SU-DHL-6 (cell line): ENCODE measurements around the gene MYO1D.

ENCODE experiments used
- H2AFZ ChIP-seq: fragments of 200-600 bp; sonication (generic); 2 replicates; pipeline ENCODE4 v1.6.1; 2014; ENCODE audit warnings: low read depth, mild to moderate bottlenecking, moderate library complexity, mixed read lengths, antibody characterized with exemption, low read length; ENCODE audit not compliant: severe bottlenecking
- H3F3A ChIP-seq: fragments of 200-600 bp; shearing (Covaris generic); 2 replicates; pipeline ENCODE4 v1.6.0; 2016; ENCODE audit warnings: antibody characterized with exemption, mild to moderate bottlenecking; ENCODE audit not compliant: insufficient read depth
- H3K27ac ChIP-seq: fragments of 200-600 bp; sonication (generic); 2 replicates; pipeline ENCODE4 v1.5.1; 2016; ENCODE audit warnings: low read depth, mild to moderate bottlenecking, low read length, moderate library complexity, mixed read lengths
- H3K27me3 ChIP-seq: fragments of 200-600 bp; sonication (generic), shearing (Covaris generic); 2 replicates; pipeline ENCODE4 v1.6.0; 2014; ENCODE audit warnings: mild to moderate bottlenecking, low read length
- H3K36me3 ChIP-seq: fragments of 200-600 bp; sonication (generic); 2 replicates; pipeline ENCODE4 v1.6.1; 2014; ENCODE audit warnings: mild to moderate bottlenecking, low read length, mixed read lengths
- H3K4me2 ChIP-seq: fragments of 300-600, 200-600 bp; shearing (Covaris generic), sonication (generic); 2 replicates; pipeline ENCODE4 v1.6.0; 2014; ENCODE audit warnings: low read length, low read depth, mild to moderate bottlenecking; ENCODE audit not compliant: poor library complexity, severe bottlenecking
- H3K4me3 ChIP-seq: fragments of 200-600 bp; sonication (generic); 2 replicates; pipeline ENCODE4 v1.5.1; 2014; ENCODE audit warnings: antibody characterized with exemption, low read length, mild to moderate bottlenecking, mixed read lengths; ENCODE audit not compliant: insufficient read depth, poor library complexity, severe bottlenecking
- H3K79me2 ChIP-seq: fragments of 200-600 bp; sonication (generic); 2 replicates; pipeline ENCODE4 v1.6.1; 2014; ENCODE audit warnings: mild to moderate bottlenecking, low read length, moderate library complexity; ENCODE audit not compliant: insufficient read depth
- H3K9ac ChIP-seq: fragments of 200-600 bp; sonication (generic); 2 replicates; pipeline ENCODE4 v1.7.0; 2014; ENCODE audit warnings: mild to moderate bottlenecking, low read length
- H3K9me2 ChIP-seq: fragments of 200-600 bp; sonication (generic); replicated peaks from 2 replicates; pipeline ENCODE4 v1.6.1; 2014; ENCODE audit warnings: low read length; ENCODE audit not compliant: insufficient read depth
- H3K9me3 ChIP-seq: fragments of 200-600 bp; sonication (generic); 2 replicates; pipeline ENCODE4 v1.6.1; 2014; ENCODE audit warnings: low read length, mixed read lengths; ENCODE audit not compliant: insufficient read depth
- H4K20me1 ChIP-seq: fragments of 200-600 bp; sonication (generic); 2 replicates; pipeline ENCODE4 v1.6.1; 2014; ENCODE audit warnings: low read depth, mild to moderate bottlenecking, antibody characterized with exemption, low read length, moderate library complexity, mixed read lengths
- CTCF ChIP-seq: fragments of 200-600 bp; sonication (generic); IDR thresholded peaks from one replicate; pipeline ENCODE4 v1.5.1; 2017; ENCODE audit warnings: antibody characterized with exemption, mild to moderate bottlenecking, low read length, moderate library complexity; ENCODE audit not compliant: insufficient read depth, poor library complexity, severe bottlenecking
- EZH2phosphoT487 ChIP-seq: fragments of 200-600 bp; sonication (generic), shearing (Covaris generic); conservative IDR thresholded peaks from 2 replicates; pipeline ENCODE4 v1.6.1; 2018; ENCODE audit warnings: mild to moderate bottlenecking, antibody characterized with exemption, low read length, moderate library complexity, mixed read lengths

The MYO1D gene

GRCh38 chr17:32695864-32696263 is 181.1 kb downstream of the MYO1D start:
- H3K27ac ChIP-seq, result no peak overlapping the region
- H3K9me2 ChIP-seq, result no peaks in the 10 kb centered on the region
- TF ChIP-seq CTCF (no peak), EZH2phosphoT487 (no peak)
- no peak overlapping the region for H3K4me2 ChIP-seq
- H3K9me3 ChIP-seq, result no peaks in the 10 kb centered on the region
- no peaks in the 10 kb centered on the region for H4K20me1 ChIP-seq
- no peaks in the 10 kb centered on the region for H3K36me3 ChIP-seq
- no peak overlapping the region for H3K9ac ChIP-seq
- H3K27me3 ChIP-seq, result no peaks in the 10 kb centered on the region
- H3K4me3 ChIP-seq, result no peak overlapping the region
- no peaks in the 10 kb centered on the region for H3K79me2 ChIP-seq
- H2AFZ ChIP-seq, result no peak overlapping the region
- H3F3A ChIP-seq, result no peaks in the 10 kb centered on the region

- H4K20me1 ChIP-seq, result no peaks in the 10 kb centered on the region
- H3K27ac ChIP-seq, result no peak overlapping the region
- H3K36me3 ChIP-seq, result no peaks in the 10 kb centered on the region
- H3K79me2 ChIP-seq, result no peaks in the 10 kb centered on the region
- H3K9ac ChIP-seq, result no peak overlapping the region
- no peaks in the 10 kb centered on the region for H3K9me2 ChIP-seq
- H3K4me3 ChIP-seq, result no peak overlapping the region
- no peaks in the 10 kb centered on the region for H3K27me3 ChIP-seq
- H3K9me3 ChIP-seq, result no peaks in the 10 kb centered on the region
- H3F3A ChIP-seq, result no peaks in the 10 kb centered on the region
- no peak overlapping the region for H2AFZ ChIP-seq
- H3K4me2 ChIP-seq, result no peak overlapping the region
- no peak for TF ChIP-seq EZH2phosphoT487
- no peak for TF ChIP-seq CTCF
These were observed 183.6 kb downstream of the MYO1D start for GRCh38 chr17:32693194-32693897.

- no peaks in the 10 kb centered on the region for H3K36me3 ChIP-seq
These were observed 184.7 kb downstream of the MYO1D start for GRCh38 chr17:32692179-32692578.

More at GRCh38 chr17:32692179-32692578, 184.7 kb downstream of the MYO1D start:
- Histone ChIP-seq H3K4me3 (no peak overlapping the region), H3K4me2 (no peak overlapping the region), H3K9ac (no peak overlapping the region), H4K20me1 (no peaks in the 10 kb centered on the region), H3K9me2 (no peaks in the 10 kb centered on the region), H3K79me2 (no peaks in the 10 kb centered on the region), H3F3A (no peaks in the 10 kb centered on the region), H3K27ac (no peak overlapping the region), H2AFZ (no peak overlapping the region), H3K9me3 (no peaks in the 10 kb centered on the region), H3K27me3 (no peaks in the 10 kb centered on the region)
- TF ChIP-seq CTCF (no peak), EZH2phosphoT487 (no peak)
